ENCODE measurements around the gene ADAMTS12.

DNA sequence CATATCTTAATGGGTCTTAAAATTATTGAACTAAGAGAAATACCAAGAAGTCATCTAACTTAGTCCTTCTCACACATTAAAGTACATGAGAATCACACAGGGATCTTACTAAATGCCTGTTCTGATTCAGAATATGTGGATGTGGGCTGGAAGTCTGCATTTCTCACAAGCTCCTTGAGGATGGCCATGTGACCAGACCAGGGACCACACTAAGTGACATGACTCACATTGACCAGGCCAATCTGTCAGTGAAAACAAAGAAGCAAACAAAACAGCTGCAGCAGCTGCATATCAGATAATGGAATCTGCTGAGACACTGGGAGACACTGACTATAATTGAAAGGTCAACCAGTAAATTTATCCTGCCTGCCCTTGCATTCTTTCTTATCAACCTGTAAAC, 110.5 kb downstream of the ADAMTS12 start:
- no peak for TF ChIP-seq EP300 (conservative IDR thresholded peaks at IDR 0.05; ENCODE audit: poor library complexity, severe bottlenecking)
- no peak for TF ChIP-seq RAD21 (conservative IDR thresholded peaks at IDR 0.05)
- no peak for TF ChIP-seq CTCF (IDR thresholded peaks at IDR 0.05; ENCODE audit: poor library complexity, severe bottlenecking)
- no peak for TF ChIP-seq SMC3 (conservative IDR thresholded peaks at IDR 0.05; ENCODE audit: poor library complexity)
- no peak for TF ChIP-seq POLR2AphosphoS5 (IDR thresholded peaks at IDR 0.05)
- TF ChIP-seq MXI1 (conservative IDR thresholded peaks at IDR 0.05; ENCODE audit: poor library complexity, severe bottlenecking), result no peak
- TF ChIP-seq EZH2 (IDR thresholded peaks at IDR 0.05; ENCODE audit: borderline replicate concordance, insufficient read depth, low read length, poor library complexity, severe bottlenecking), result no peak

All from neural cell (in vitro differentiated cells).